H1 (cell line): ENCODE measurements around the gene FZD8. TPM values are rescaled to one million over a fixed set of nuclear protein-coding genes. Genes with fewer than 3 reads are reported as not detected.

Source experiments
- CTCF ChIA-PET: fragments of 300-600 bp; sonication (Branson Sonifier 250); formaldehyde crosslinking; loops from one replicate; lab custom pipeline; 2021; ENCODE audit not compliant: partially characterized antibody; lab: Charles Lee
- POLR2A ChIA-PET: fragments of 300-600 bp; sonication (Branson Sonifier 250); formaldehyde crosslinking; loops from one replicate; lab custom pipeline; 2021; ENCODE audit warnings: inconsistent platforms; ENCODE audit not compliant: partially characterized antibody; lab: Charles Lee
- DNase-seq, 2 experiments: peaks; one replicate each; pipeline versions ENCODE4 v3.0.0 to v3.0.0-alpha.2; 2010 to 2022; ENCODE audit warnings: low spot score in 2 of 2, low read depth in 1 of 2, mixed read lengths in 1 of 2
- FAIRE-seq: peaks from 2 replicates; lab custom pipeline; 2011; peaks lifted over from hg19 to GRCh38; lab: Jason Lieb, UNC
- H2AFZ ChIP-seq: 2 replicates; pipeline ENCODE4 v1.8.1; 2012; ENCODE audit warnings: low read length, inconsistent platforms
- H2AK5ac ChIP-seq: 2 replicates; pipeline ENCODE4 v1.6.1; 2013; ENCODE audit warnings: low read depth, low read length
- H2BK120ac ChIP-seq: replicated peaks from 2 replicates; pipeline ENCODE3; 2013; ENCODE audit warnings: low read depth, low read length, inconsistent platforms
- H2BK12ac ChIP-seq: 2 replicates; pipeline ENCODE4 v1.6.1; 2013; ENCODE audit warnings: low read depth, low read length
- H2BK15ac ChIP-seq: 2 replicates; pipeline ENCODE4 v1.6.1; 2013; ENCODE audit warnings: low read length
- H2BK20ac ChIP-seq: 2 replicates; pipeline ENCODE4 v1.6.1; 2013; ENCODE audit warnings: low read length
- H2BK5ac ChIP-seq: 2 replicates; pipeline ENCODE4 v1.6.1; 2013; ENCODE audit warnings: low read depth, low read length
- H3K14ac ChIP-seq: 2 replicates; pipeline ENCODE4 v1.6.1; 2013; ENCODE audit warnings: inconsistent platforms; ENCODE audit not compliant: insufficient read length
- H3K18ac ChIP-seq: 2 replicates; pipeline ENCODE4 v1.6.1; 2013; ENCODE audit warnings: low read length; ENCODE audit errors: extremely low read depth
- H3K23ac ChIP-seq: 2 replicates; pipeline ENCODE4 v1.6.1; 2013; ENCODE audit warnings: inconsistent platforms; ENCODE audit not compliant: insufficient read length
- H3K23me2 ChIP-seq: 2 replicates; pipeline ENCODE4 v1.6.1; 2013; ENCODE audit warnings: low read depth, low read length
- H3K27ac ChIP-seq: 2 replicates; pipeline ENCODE4 v1.6.1; 2011; ENCODE audit warnings: low read depth, low read length, inconsistent platforms
- H3K27me3 ChIP-seq, 4 experiments: replicated peaks in 1 of 4; 1 replicate in 1 of 4; 2 replicates in 3 of 4; pipeline versions ENCODE4 v1.6.1 to v1.8.1; 2011 to 2013; ENCODE audit warnings: low read length in 3 of 4, mild to moderate bottlenecking in 3 of 4, inconsistent platforms in 2 of 4, mixed read lengths in 2 of 4, moderate library complexity in 1 of 4; ENCODE audit not compliant: control insufficient read depth in 3 of 4, insufficient read depth in 3 of 4; ENCODE audit errors: extremely low read depth in 1 of 4
- H3K36me3 ChIP-seq, 4 experiments: 2 replicates each; pipeline versions ENCODE4 v1.6.1 to v1.8.1; 2011 to 2013; ENCODE audit warnings: mild to moderate bottlenecking in 4 of 4, low read length in 3 of 4, moderate library complexity in 2 of 4, control low read depth in 1 of 4, inconsistent platforms in 1 of 4; ENCODE audit not compliant: insufficient read depth in 4 of 4, control insufficient read depth in 2 of 4
- H3K4ac ChIP-seq: replicated peaks from 2 replicates; pipeline ENCODE3; 2013; ENCODE audit warnings: low read length, low read depth, mixed read lengths, inconsistent platforms; ENCODE audit not compliant: insufficient read length
- H3K4me1 ChIP-seq, 4 experiments: replicated peaks in 1 of 4; 1 replicate in 1 of 4; 2 replicates in 3 of 4; pipeline versions ENCODE4 v1.6.1 to v1.8.1; 2011 to 2013; ENCODE audit warnings: low read length in 3 of 4, inconsistent platforms in 2 of 4, mixed read lengths in 1 of 4; ENCODE audit not compliant: insufficient read depth in 4 of 4, control insufficient read depth in 3 of 4
- H3K4me2 ChIP-seq, 2 experiments: 2 replicates each; pipeline versions ENCODE4 v1.6.1 to v1.8.1; 2011 to 2013; ENCODE audit warnings: low read depth in 2 of 2, low read length in 2 of 2, control low read depth in 1 of 2, inconsistent platforms in 1 of 2, mild to moderate bottlenecking in 1 of 2; ENCODE audit not compliant: insufficient read depth in 1 of 2
- H3K4me3 ChIP-seq, 4 experiments: fragments of 200-600, 300-600 bp in 1 of 4; sonication (generic), shearing (Covaris generic), sonication (Bioruptor Twin) in 1 of 4; 2 replicates each; pipeline versions ENCODE4 v1.5.1 to v1.8.1; 2011 to 2016; ENCODE audit warnings: low read length in 4 of 4, low read depth in 3 of 4, control low read depth in 2 of 4, inconsistent platforms in 2 of 4, mild to moderate bottlenecking in 2 of 4, mixed read lengths in 1 of 4, moderate library complexity in 1 of 4; ENCODE audit not compliant: insufficient read depth in 2 of 4; ENCODE audit errors: extremely low read depth in 1 of 4
- H3K56ac ChIP-seq: replicated peaks from 2 replicates; pipeline ENCODE3; 2013; ENCODE audit warnings: low read depth, mild to moderate bottlenecking, mixed read lengths, low read length, inconsistent platforms; ENCODE audit not compliant: insufficient read length
- H3K79me1 ChIP-seq: 2 replicates; pipeline ENCODE4 v1.6.1; 2013; ENCODE audit warnings: low read depth, low read length, control low read depth
- H3K79me2 ChIP-seq, 2 experiments: 2 replicates each; pipeline versions ENCODE4 v1.6.1 to v1.8.1; 2012 to 2013; ENCODE audit warnings: low read length in 2 of 2, mild to moderate bottlenecking in 2 of 2, inconsistent platforms in 1 of 2; ENCODE audit not compliant: insufficient read depth in 2 of 2, control insufficient read depth in 1 of 2
- H3K9ac ChIP-seq, 4 experiments: replicated peaks in 1 of 4; 1 replicate in 1 of 4; 2 replicates in 3 of 4; pipeline versions ENCODE4 v1.6.1 to v1.8.1; 2011 to 2013; ENCODE audit warnings: low read depth in 3 of 4, low read length in 3 of 4, control low read depth in 2 of 4, mild to moderate bottlenecking in 2 of 4, moderate library complexity in 2 of 4, inconsistent platforms in 1 of 4; ENCODE audit errors: extremely low read depth in 1 of 4
- H3K9me3 ChIP-seq, 2 experiments: 2 replicates each; pipeline versions ENCODE4 v1.6.1 to v1.8.1; 2012 to 2013; ENCODE audit warnings: mild to moderate bottlenecking in 2 of 2, moderate library complexity in 2 of 2, control low read depth in 1 of 2, inconsistent platforms in 1 of 2, low read depth in 1 of 2, low read length in 1 of 2, mixed read lengths in 1 of 2; ENCODE audit not compliant: insufficient read depth in 2 of 2
- H4K20me1 ChIP-seq, 2 experiments: replicated peaks in 1 of 2; 2 replicates each; pipeline versions ENCODE3 to v1.8.1; 2011 to 2013; ENCODE audit warnings: inconsistent platforms in 2 of 2, low read length in 2 of 2, mild to moderate bottlenecking in 1 of 2; ENCODE audit not compliant: insufficient read depth in 2 of 2, control insufficient read depth in 1 of 2
- H4K5ac ChIP-seq: 2 replicates; pipeline ENCODE4 v1.6.1; 2013; ENCODE audit warnings: low read length, low read depth, mixed read lengths, inconsistent platforms; ENCODE audit not compliant: insufficient read length
- H4K8ac ChIP-seq: 2 replicates; pipeline ENCODE4 v1.8.0; 2013; ENCODE audit warnings: mild to moderate bottlenecking, moderate library complexity, low read length, inconsistent platforms; ENCODE audit not compliant: insufficient read depth; ENCODE audit errors: extremely low read depth
- H4K91ac ChIP-seq: replicated peaks from 2 replicates; pipeline ENCODE3; 2013; ENCODE audit warnings: low read length, mixed read lengths, inconsistent platforms; ENCODE audit not compliant: insufficient read length
- ASH2L ChIP-seq: fragments of 200-600, 300-600 bp; sonication (generic); IDR thresholded peaks from one replicate; pipeline ENCODE4 v1.7.1; 2017; ENCODE audit warnings: low read length
- CBX8 ChIP-seq: fragments of 300-800, 300-1000 bp; sonication (generic); IDR thresholded peaks from 2 replicates; pipeline ENCODE4 v1.7.1; 2016; ENCODE audit warnings: low read depth, low read length, borderline replicate concordance
- CHD2 ChIP-seq: IDR thresholded peaks from 2 replicates; pipeline ENCODE4 v1.6.1; 2012; ENCODE audit warnings: low read length, improper control_type of control experiment
- EP300 ChIP-seq, 2 experiments: IDR thresholded peaks; 1 replicate in 1 of 2; 2 replicates in 1 of 2; pipeline ENCODE4 v1.6.1; 2011 to 2012; ENCODE audit warnings: low read depth in 2 of 2, low read length in 2 of 2, mild to moderate bottlenecking in 2 of 2, borderline replicate concordance in 1 of 2, inconsistent platforms in 1 of 2, moderate library complexity in 1 of 2
- JUND ChIP-seq: IDR thresholded peaks from 2 replicates; pipeline ENCODE4 v1.6.1; 2011; ENCODE audit warnings: mild to moderate bottlenecking, improper control_type of control experiment, low read length
- POU5F1 ChIP-seq: IDR thresholded peaks from 2 replicates; pipeline ENCODE4 v1.6.1; 2011; ENCODE audit warnings: low read depth, mild to moderate bottlenecking, low read length, moderate library complexity
- RBBP5 ChIP-seq: IDR thresholded peaks from 2 replicates; pipeline ENCODE4 v1.7.1; 2012; ENCODE audit warnings: low read depth, mild to moderate bottlenecking, inconsistent platforms, low read length, moderate library complexity, borderline replicate concordance
- SIRT6 ChIP-seq: IDR thresholded peaks from one replicate; pipeline ENCODE4 v1.7.1; 2012; ENCODE audit warnings: low read length, inconsistent platforms
- SP1 ChIP-seq: IDR thresholded peaks from 2 replicates; pipeline ENCODE4 v1.6.1; 2011; ENCODE audit warnings: low read depth, low read length
- SP4 ChIP-seq: IDR thresholded peaks from 2 replicates; pipeline ENCODE4 v1.6.1; 2012; ENCODE audit warnings: low read length, inconsistent platforms
- SUZ12 ChIP-seq: fragments of 200-600 bp; sonication (generic); IDR thresholded peaks from 2 replicates; pipeline ENCODE4 v1.6.1; 2012; ENCODE audit warnings: mild to moderate bottlenecking, inconsistent platforms, low read length, moderate library complexity, mixed read lengths
- WGBS, 2 experiments: shearing (Covaris generic) in 1 of 2; methylation state at CpG; one replicate each; pipeline versions ENCODE4 v1.1.6 to v1.1.7; 2013 to 2015; ENCODE audit warnings: low lambda C conversion rate in 2 of 2, mixed read lengths in 2 of 2, inconsistent platforms in 1 of 2, low coverage in 1 of 2, missing lambda C conversion rate in 1 of 2; ENCODE audit not compliant: insufficient replicate concordance in 2 of 2, insufficient coverage in 1 of 2, insufficient read length in 1 of 2; ENCODE audit errors: extremely low coverage in 1 of 2, missing lambda C conversion rate in 1 of 2; 5-methylcytosine and 5-hydroxymethylcytosine counted together
- polyA plus RNA-seq, 7 experiments: library from polyadenylated mRNA; depleted of rRNA in 3 of 7; stranded (reverse) in 5 of 7; unstranded in 2 of 7; fragments of >200 nt in 5 of 7; fragments of 200-250 nt in 2 of 7; gene quantifications; 1 replicate in 5 of 7; 2 replicates in 1 of 7; 4 replicates in 1 of 7; pipeline versions ENCODE4 v1.2.1 to v1.2.3, GENCODE V29; 2011 to 2013; ENCODE audit warnings: missing spikeins in 2 of 7, mixed read lengths in 2 of 7
- total RNA-seq: library from RNA; stranded (reverse); fragmentation: NEBNext Ultra II Directional; extraction: Animal tissue kit (Norgen Biotek cat#: 25700); gene quantifications from 2 replicates; pipeline ENCODE4 v1.2.1, GENCODE V29; 2021

FZD8 gene
- total and polyA plus RNA-seq, 2 of the 8 experiments (the other 6 are each of a cell fraction or from before 2014, with no cell fraction given) = 4.8 to 7.1 TPM

- H3K4me3 ChIP-seq = no peak overlapping the region
- POLR2A ChIA-PET = no interaction called here
Observed at GRCh38 chr10:35685402-35685801, 43.3 kb upstream of the FZD8 start.

More at GRCh38 chr10:35685402-35685801, 43.3 kb upstream of the FZD8 start:
- H3K18ac ChIP-seq = no peak overlapping the region
- no peaks in the 10 kb centered on the region for H3K36me3 ChIP-seq
- H2AFZ ChIP-seq = no peak overlapping the region
- H3K4me1 ChIP-seq = peaks cover 0 to 9% (median 1%) of the 10 kb centered on the region in 4 experiments; a peak in 3 of 7 replicates
- no peaks in the 10 kb centered on the region for H4K20me1 ChIP-seq
- no peaks in the 10 kb centered on the region for H3K79me2 ChIP-seq
- H4K8ac ChIP-seq = no peak overlapping the region
- no peaks in the 10 kb centered on the region; the same call in 1 of the 2 replicates for H3K23me2 ChIP-seq
- H4K5ac ChIP-seq = no peak overlapping the region
- no peak for TF ChIP-seq CBX8
- TF ChIP-seq SUZ12 = no peak
- no peak for TF ChIP-seq SP4
- TF ChIP-seq EP300 (IDR thresholded peaks at IDR 0.05; ENCODE audit: borderline replicate concordance in 1 of 2, low read depth in 2 of 2, low read length in 2 of 2) = no peak
- TF ChIP-seq CHD2 = no peak
- no peak for TF ChIP-seq ASH2L
- no peak for TF ChIP-seq SIRT6
- no peak for TF ChIP-seq RBBP5
- TF ChIP-seq JUND = no peak
- no peak for TF ChIP-seq SP1
- no peak for TF ChIP-seq POU5F1
- TF ChIP-seq, all 59 proteins: peak for 0
- no peak overlapping the region for H3K4me2 ChIP-seq
- no peak overlapping the region for H2AK5ac ChIP-seq
- H3K23ac ChIP-seq = no peak overlapping the region
- no peak overlapping the region for H2BK20ac ChIP-seq
- H2BK12ac ChIP-seq = no peak overlapping the region
- H3K4ac ChIP-seq = no peak overlapping the region
- CTCF ChIA-PET = interaction anchor here (1.1 to 1.2 kb wide), 2 partner anchors 26 to 96 kb away, joined by 4 to 6 read pairs; no protein-coding TSS in a partner anchor
- no peak overlapping the region for H3K14ac ChIP-seq
- no peak overlapping the region for H2BK15ac ChIP-seq
- H3K56ac ChIP-seq = no peak overlapping the region
- H4K91ac ChIP-seq = no peak overlapping the region
- H3K27me3 ChIP-seq = peaks cover 0 to 3% (median 0%) of the 10 kb centered on the region in 4 experiments; a peak in 3 of 7 replicates
- FAIRE-seq = no peak
- H3K27ac ChIP-seq = no peak overlapping the region
- DNase-seq = no peak
- H3K9me3 ChIP-seq = no peaks in the 10 kb centered on the region
- 93% methylated on average over 3 of the region's 3 CpGs; no CpG with 5 or more reads in 1 of the 2 experiments for WGBS, 2 experiments
- H2BK120ac ChIP-seq = no peak overlapping the region
- H3K9ac ChIP-seq = no peak overlapping the region
- no peaks in the 10 kb centered on the region for H3K79me1 ChIP-seq
- no peak overlapping the region for H2BK5ac ChIP-seq
